Stimulated activated CD4-positive, alpha-beta T cell treated with anti-CD3 and anti-CD28 coated beads, Interleukin-4, amount 100 ng/mL, for 48 hours (primary cell): ENCODE data around the gene GFOD2.
A peak's percentile ranks its signal among the peaks of the same experiment; 100 is the strongest.

Experiments
- DNase-seq, 2 donors: peaks; one replicate each; pipeline ENCODE4 v3.0.0-alpha.2; 2020; ENCODE audit warnings: low read depth in 2 of 2

Gene GFOD2

GRCh38 chr16:67672306-67672705, 46.8 kb downstream of the GFOD2 start:
- DNase-seq, result no peak

GRCh38 chr16:67669499-67670101, 49.5 kb downstream of the GFOD2 start:
- DNase-seq, result no peak

- DNase-seq, result no peak
These were observed 50.5 kb downstream of the GFOD2 start for GRCh38 chr16:67668495-67669157.

GRCh38 chr16:67667817-67668494, 51.2 kb downstream of the GFOD2 start:
- peak; percentile 63 to 75 for DNase-seq

GRCh38 chr16:67667453-67667816, 51.7 kb downstream of the GFOD2 start:
- no peak for DNase-seq

GRCh38 chr16:67666559-67667452, 52.3 kb downstream of the GFOD2 start, which contains the start of the genes C16orf86 and ENKD1:
C16orf86 (plus strand) TSS chr16:67666814; CDS start chr16:67666971, 157 bp downstream.
ENKD1 (minus strand) TSS chr16:67666750; CDS start chr16:67666442, 308 bp downstream.
- DNase-seq, result peak; percentile 69 to 76

GRCh38 chr16:67666032-67666551, 53.0 kb downstream of the GFOD2 start:
- no peak for DNase-seq

GRCh38 chr16:67665598-67665997, 53.5 kb downstream of the GFOD2 start:
- DNase-seq, result no peak

GRCh38 chr16:67664871-67665270, 54.2 kb downstream of the GFOD2 start:
- no peak for DNase-seq

- DNase-seq, result no peak
These were observed 54.9 kb downstream of the GFOD2 start for GRCh38 chr16:67664258-67664657.

GRCh38 chr16:67663877-67664222, 55.3 kb downstream of the GFOD2 start:
- no peak for DNase-seq

- DNase-seq, result no peak
These were observed 55.8 kb downstream of the GFOD2 start for GRCh38 chr16:67663151-67663876.

- no peak for DNase-seq
These were observed 56.5 kb downstream of the GFOD2 start for GRCh38 chr16:67662653-67663010.

GRCh38 chr16:67661886-67662652, 57.0 kb downstream of the GFOD2 start:
- no peak for DNase-seq

- no peak for DNase-seq
These were observed 57.9 kb downstream of the GFOD2 start for GRCh38 chr16:67661101-67661761.

- peak; percentile 93 to 96 for DNase-seq
These were observed 58.5 kb downstream of the GFOD2 start, which contains the start of gene PARD6A for GRCh38 chr16:67660564-67661028. PARD6A (plus strand) TSS chr16:67660960; CDS start chr16:67661039, 79 bp downstream.

GRCh38 chr16:67659675-67660563, 59.2 kb downstream of the GFOD2 start, which contains the start of gene ACD:
ACD (minus strand) TSS chr16:67660260; CDS start chr16:67660220, 40 bp downstream.
- peak; percentile 91 to 92 for DNase-seq
